T-helper 17 cell (primary cell): ENCODE results near the gene ANKFN1. TPM values are rescaled to one million over a fixed set of nuclear protein-coding genes. Genes with fewer than 3 reads are reported as not detected.
"Not testable (repeated sequence)": the region's sequence is repeated elsewhere in the genome, so short reads cannot be mapped to it uniquely, and the experiment has no call there.

Source experiments
- ATAC-seq: fragments of 150-1000 bp; cut with Tn5 transposase; 2 replicates; pipeline ENCODE4 v1.10.0; 2021; ENCODE audit warnings: mild to moderate bottlenecking, moderate library complexity
- DNase-seq, 3 donors: peaks; one replicate each; pipeline versions ENCODE4 v3.0.0 to v3.0.0-alpha.2; 2020 to 2021
- H3K9me3 ChIP-seq: one replicate; pipeline ENCODE4 v1.7.0; 2013; ENCODE audit warnings: low read length, mild to moderate bottlenecking; ENCODE audit not compliant: control insufficient read depth, poor library complexity, severe bottlenecking
- H3K27ac Mint-ChIP-seq: one replicate; pipeline ENCODE4 v1.8.0; 2022; ENCODE audit warnings: mild to moderate bottlenecking, moderate library complexity, mixed read lengths
- H3K27me3 Mint-ChIP-seq: one replicate; pipeline ENCODE4 v1.8.0; 2022; ENCODE audit warnings: mixed read lengths
- H3K36me3 Mint-ChIP-seq: one replicate; pipeline ENCODE4 v1.8.0; 2022; ENCODE audit warnings: low read depth, mixed read lengths
- H3K4me1 Mint-ChIP-seq: one replicate; pipeline ENCODE4 v1.8.0; 2022; ENCODE audit warnings: mild to moderate bottlenecking, mixed read lengths
- H3K4me3 Mint-ChIP-seq: one replicate; pipeline ENCODE4 v1.8.0; 2022; ENCODE audit warnings: mild to moderate bottlenecking, moderate library complexity, mixed read lengths
- total RNA-seq, 4 donors: library from RNA in 2 of 4; stranded (reverse) in 2 of 4; gene quantifications; one replicate each; pipeline ENCODE4 v1.2.3 and lab custom pipeline; 2022 to 2026

Gene ANKFN1
- total RNA-seq, 2 donors from 2014 or later, result not detected

DNA sequence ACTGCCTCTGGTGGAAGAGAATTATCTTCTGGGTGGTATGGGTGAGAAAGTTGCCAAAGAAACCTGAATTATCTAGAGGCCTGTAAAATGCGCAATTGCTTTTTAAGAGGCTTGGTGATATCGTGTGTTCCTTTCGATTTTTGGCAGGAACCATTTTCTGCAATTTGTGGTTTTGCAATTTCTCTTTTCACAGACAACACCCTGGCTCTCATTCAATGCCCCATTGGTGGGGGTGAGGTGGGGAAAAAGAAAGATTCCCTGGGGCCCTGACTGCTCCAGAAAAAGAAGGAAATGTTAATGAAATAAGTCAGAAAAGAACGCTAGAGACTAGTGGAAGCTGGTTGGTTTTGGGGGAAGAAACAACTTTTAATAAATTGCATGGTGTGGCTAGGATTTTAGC is 77.4 kb downstream of the ANKFN1 start:
- H3K27ac Mint-ChIP-seq, result no peak overlapping the region
- H3K36me3 Mint-ChIP-seq, result no peaks in the 10 kb centered on the region
- no peaks in the 10 kb centered on the region for H3K27me3 Mint-ChIP-seq
- DNase-seq, result no peak
- no peaks in the 10 kb centered on the region for H3K9me3 ChIP-seq
- H3K4me3 Mint-ChIP-seq, result no peak overlapping the region
- H3K4me1 Mint-ChIP-seq, result no peaks in the 10 kb centered on the region
- no peak for ATAC-seq

DNA sequence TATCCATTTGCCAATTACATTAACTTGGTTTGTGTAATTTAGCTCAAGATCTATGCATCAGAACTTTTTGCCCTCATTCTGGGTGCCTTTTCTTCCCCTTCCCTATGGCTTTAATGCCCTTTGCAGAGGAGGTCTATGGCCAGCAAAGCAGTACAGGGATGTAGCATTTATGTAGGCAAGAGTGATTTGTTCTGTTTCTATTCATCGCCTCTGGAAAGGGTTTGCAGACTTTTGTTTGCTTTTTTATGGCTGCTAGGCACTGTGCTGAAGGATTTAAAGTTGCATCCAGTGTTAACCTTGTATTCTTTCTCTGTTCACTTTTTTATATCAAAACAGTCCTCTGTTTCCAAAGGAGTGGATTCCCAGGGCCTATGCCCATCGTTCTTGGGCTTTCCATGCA is 78.0 kb downstream of the ANKFN1 start:
- Mint-ChIP-seq H3K27me3 (no peaks in the 10 kb centered on the region), H3K4me1 (no peaks in the 10 kb centered on the region), H3K36me3 (no peaks in the 10 kb centered on the region), H3K27ac (no peak overlapping the region), H3K4me3 (no peak overlapping the region)
- ATAC-seq, result no peak
- DNase-seq, result no peak
- no peaks in the 10 kb centered on the region for H3K9me3 ChIP-seq

- ATAC-seq, result no peak
- no peaks in the 10 kb centered on the region for H3K9me3 ChIP-seq
- Mint-ChIP-seq H3K27me3 (no peaks in the 10 kb centered on the region), H3K36me3 (no peaks in the 10 kb centered on the region), H3K27ac (no peak overlapping the region), H3K4me3 (no peak overlapping the region), H3K4me1 (no peaks in the 10 kb centered on the region)
- no peak for DNase-seq
These were observed 78.4 kb downstream of the ANKFN1 start for GRCh38 chr17:56231693-56232092.

DNA sequence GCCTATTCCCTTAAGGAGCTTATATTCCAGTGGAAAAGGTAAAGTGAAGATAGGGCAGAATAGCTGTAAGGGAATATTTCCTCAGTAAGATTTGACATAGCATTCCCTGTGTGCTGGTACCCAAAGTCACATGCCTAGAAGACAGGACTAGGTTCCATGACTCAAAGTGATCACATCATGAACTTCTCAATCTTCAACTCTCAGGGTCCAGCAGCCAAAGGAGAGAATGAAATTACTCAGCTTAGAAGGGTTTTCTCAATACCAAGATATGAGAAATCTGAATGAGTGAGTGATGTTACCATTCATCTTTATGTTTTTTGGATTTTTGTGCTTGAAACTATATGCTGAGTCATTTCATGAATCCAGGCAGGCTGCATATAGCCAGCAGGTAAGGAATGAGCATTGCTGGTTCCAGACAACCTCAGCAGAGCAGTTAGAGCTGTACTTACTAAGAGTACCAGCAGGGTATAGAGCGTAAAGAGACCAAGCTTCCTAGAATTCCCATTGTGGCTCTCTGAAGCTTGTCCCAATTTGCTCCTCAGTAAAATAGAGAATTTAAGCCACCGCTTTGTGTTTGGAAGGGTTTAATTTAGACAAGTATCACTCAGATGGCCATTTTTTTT is 91.1 kb downstream of the ANKFN1 start:
- no peaks in the 10 kb centered on the region for H3K9me3 ChIP-seq
- H3K4me3 Mint-ChIP-seq, result no peak overlapping the region
- DNase-seq, result no peak
- no peaks in the 10 kb centered on the region for H3K4me1 Mint-ChIP-seq
- no peak overlapping the region for H3K27ac Mint-ChIP-seq
- peaks cover 26% of the 10 kb centered on the region for H3K27me3 Mint-ChIP-seq
- H3K36me3 Mint-ChIP-seq, result no peaks in the 10 kb centered on the region
- no peak for ATAC-seq

DNA sequence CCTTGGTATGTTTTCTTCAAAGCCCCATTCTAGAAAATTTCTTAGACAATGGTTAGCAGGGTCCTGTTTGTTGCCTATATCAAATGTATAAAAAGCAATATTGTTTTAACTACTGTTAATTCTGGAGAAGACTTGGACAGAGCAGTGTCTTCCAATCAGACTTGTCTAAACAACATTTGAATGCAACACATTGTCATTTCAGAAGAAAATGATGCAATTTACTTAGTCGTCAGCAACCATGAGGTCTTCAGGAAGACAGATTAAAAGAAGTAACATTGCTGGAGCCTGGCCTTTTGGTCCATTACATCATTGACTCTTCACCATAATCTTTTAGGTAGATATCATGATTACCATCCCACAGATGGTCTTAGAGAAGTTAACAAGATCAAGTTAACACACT is 94.5 kb downstream of the ANKFN1 start:
- no peaks in the 10 kb centered on the region for H3K9me3 ChIP-seq
- no peak overlapping the region for H3K4me3 Mint-ChIP-seq
- DNase-seq, result no peak
- H3K27ac Mint-ChIP-seq, result no peak overlapping the region
- no peaks in the 10 kb centered on the region for H3K4me1 Mint-ChIP-seq
- H3K27me3 Mint-ChIP-seq, result peaks cover 28% of the 10 kb centered on the region
- H3K36me3 Mint-ChIP-seq, result no peaks in the 10 kb centered on the region
- no peak for ATAC-seq

DNA sequence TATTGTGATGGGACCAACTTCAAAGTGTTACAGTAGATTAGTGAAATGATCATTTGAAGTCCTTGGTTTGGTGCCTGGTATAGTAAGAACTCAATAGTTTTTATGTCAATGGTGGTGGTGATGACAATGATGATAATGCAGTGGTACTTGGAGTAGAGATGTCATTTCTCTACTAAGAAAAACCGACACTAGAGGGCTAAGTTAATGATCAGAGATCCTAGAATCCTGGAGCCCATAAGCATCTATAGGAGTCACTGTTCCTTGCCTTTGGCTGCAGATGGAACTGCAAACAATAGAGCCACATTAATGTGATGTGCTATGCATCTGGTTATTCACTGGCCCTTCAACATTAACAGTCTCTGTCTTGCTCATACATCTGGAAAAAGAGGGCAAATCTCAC is 103.8 kb downstream of the ANKFN1 start:
- DNase-seq (no peak), ATAC-seq (no peak)
- Mint-ChIP-seq H3K4me1 (no peaks in the 10 kb centered on the region), H3K36me3 (no peaks in the 10 kb centered on the region), H3K27ac (no peak overlapping the region), H3K27me3 (peaks cover 27% of the 10 kb centered on the region), H3K4me3 (no peak overlapping the region)
- no peaks in the 10 kb centered on the region for H3K9me3 ChIP-seq

GRCh38 chr17:56260376-56261002 is 107.2 kb downstream of the ANKFN1 start:
- Mint-ChIP-seq H3K27me3 (peaks cover 33% of the 10 kb centered on the region), H3K36me3 (no peaks in the 10 kb centered on the region), H3K4me3 (no peak overlapping the region), H3K4me1 (no peaks in the 10 kb centered on the region), H3K27ac (no peak overlapping the region)
- DNase-seq, result no peak
- no peak for ATAC-seq
- H3K9me3 ChIP-seq, result no peaks in the 10 kb centered on the region

GRCh38 chr17:56262803-56263202 is 109.5 kb downstream of the ANKFN1 start:
- H3K9me3 ChIP-seq, result no peaks in the 10 kb centered on the region
- H3K27me3 Mint-ChIP-seq, result peaks cover 37% of the 10 kb centered on the region
- H3K4me1 Mint-ChIP-seq, result no peaks in the 10 kb centered on the region
- ATAC-seq (no peak), DNase-seq (no peak)
- no peaks in the 10 kb centered on the region for H3K36me3 Mint-ChIP-seq
- no peak overlapping the region for H3K27ac Mint-ChIP-seq
- H3K4me3 Mint-ChIP-seq, result no peak overlapping the region

DNA sequence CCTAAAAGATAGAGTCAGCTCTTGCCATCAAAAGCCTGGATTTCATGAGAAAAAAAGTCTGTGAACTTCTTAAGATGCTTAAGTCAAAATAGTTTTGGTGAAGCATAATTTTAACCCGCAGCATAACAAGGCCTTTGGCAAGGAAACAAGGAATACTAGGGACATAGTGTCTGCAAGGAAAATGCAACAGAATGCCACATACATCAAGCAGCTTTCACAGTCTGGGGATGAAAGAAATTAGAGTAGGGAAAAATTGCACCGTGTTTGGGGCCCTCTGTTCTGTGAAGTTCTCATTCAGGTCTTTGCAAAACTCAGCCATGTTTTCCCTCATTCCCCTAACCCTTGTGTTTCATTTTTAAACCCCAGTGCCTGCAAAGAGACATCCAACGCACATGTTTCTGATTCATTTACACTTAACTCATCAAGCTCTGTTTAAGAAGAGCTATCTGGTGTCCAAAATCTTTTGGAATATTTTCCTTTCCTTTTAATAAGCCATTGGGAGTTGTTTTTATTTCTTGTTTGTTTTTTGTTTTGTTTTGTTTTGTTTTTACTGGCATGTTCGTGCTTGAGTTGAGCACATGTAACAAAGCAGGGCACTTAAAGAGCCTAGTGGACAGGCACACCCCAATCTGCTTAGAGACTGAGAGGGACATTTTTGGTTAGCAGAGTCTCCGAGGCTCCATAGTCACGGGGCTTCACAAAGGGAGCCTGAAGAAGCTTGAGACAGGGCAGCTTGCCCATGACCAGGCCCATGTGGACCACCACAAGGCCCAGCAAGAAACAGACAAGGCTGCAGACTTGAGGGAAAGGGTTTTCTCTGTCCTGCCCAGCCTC is 116.5 kb downstream of the ANKFN1 start:
- H3K36me3 Mint-ChIP-seq, result no peaks in the 10 kb centered on the region
- no peak for ATAC-seq
- no peak overlapping the region for H3K4me3 Mint-ChIP-seq
- H3K9me3 ChIP-seq, result no peaks in the 10 kb centered on the region
- H3K27ac Mint-ChIP-seq, result no peak overlapping the region
- H3K27me3 Mint-ChIP-seq, result peaks cover 17% of the 10 kb centered on the region
- no peak for DNase-seq
- H3K4me1 Mint-ChIP-seq, result no peaks in the 10 kb centered on the region

DNA sequence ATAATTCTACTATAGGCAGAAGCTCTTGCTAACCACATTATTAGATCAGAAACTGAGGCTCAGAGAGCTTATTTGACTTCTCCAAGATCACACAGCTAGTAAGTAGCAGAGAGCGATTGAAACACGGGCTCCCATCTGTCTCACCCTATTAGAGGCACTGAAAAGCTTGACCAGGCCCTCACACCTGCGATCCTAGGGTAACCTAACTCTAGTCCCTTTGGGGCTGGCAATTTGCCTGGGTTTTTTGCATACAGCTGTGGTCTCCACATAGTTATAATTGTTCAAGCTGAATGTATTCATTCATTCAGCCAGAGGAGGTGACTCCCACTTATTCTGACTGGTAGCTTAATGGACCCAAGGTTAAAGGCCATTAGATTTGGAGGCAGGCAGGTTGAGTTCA is 121.2 kb downstream of the ANKFN1 start:
- peaks cover 13% of the 10 kb centered on the region for H3K27me3 Mint-ChIP-seq
- no peaks in the 10 kb centered on the region for H3K4me1 Mint-ChIP-seq
- H3K36me3 Mint-ChIP-seq, result no peaks in the 10 kb centered on the region
- H3K27ac Mint-ChIP-seq, result no peak overlapping the region
- no peak for ATAC-seq
- no peak for DNase-seq
- no peaks in the 10 kb centered on the region for H3K9me3 ChIP-seq
- no peak overlapping the region for H3K4me3 Mint-ChIP-seq

DNA sequence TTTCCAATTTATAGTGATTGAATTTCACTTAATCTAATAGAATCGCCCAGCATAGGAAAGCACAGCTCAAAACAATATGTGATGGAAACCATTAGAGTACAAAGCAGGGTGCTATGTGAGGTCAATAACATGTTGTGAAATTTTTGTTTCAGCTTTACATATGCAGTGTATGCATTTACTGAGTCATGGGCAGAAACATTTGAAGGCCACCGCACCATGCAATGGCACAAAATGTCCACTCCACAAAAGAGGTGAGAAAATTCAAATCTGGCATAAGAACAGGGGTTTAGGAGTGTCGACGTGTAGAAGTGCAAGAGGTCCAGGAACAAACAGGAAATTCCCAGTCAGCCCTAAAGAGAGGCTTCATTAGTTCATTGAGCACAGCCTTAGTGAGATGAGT is 131.2 kb downstream of the ANKFN1 start:
- no peaks in the 10 kb centered on the region for H3K9me3 ChIP-seq
- DNase-seq (no peak), ATAC-seq (no peak)
- no peak overlapping the region for H3K4me3 Mint-ChIP-seq
- H3K27ac Mint-ChIP-seq, result no peak overlapping the region
- H3K27me3 Mint-ChIP-seq, result no peaks in the 10 kb centered on the region
- H3K36me3 Mint-ChIP-seq, result no peaks in the 10 kb centered on the region
- H3K4me1 Mint-ChIP-seq, result no peaks in the 10 kb centered on the region

DNA sequence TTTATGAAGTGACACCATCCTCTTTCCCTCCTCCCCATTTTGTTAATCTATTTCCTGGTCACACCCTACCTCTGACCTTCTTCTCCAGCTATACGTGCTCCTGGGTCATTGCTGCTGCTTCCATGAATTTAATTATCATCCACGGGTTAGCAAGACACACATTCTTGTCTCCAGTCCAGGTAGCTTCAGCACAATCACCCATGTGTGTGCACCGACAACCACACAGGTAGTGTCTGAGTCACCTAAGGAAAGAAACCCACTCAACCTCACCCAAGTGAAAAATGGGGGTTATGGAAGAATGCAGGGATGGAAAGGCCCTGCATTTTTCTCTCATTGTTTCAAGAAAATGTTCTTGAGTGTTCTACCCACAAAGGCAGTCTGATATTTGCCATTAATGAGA is 135.5 kb downstream of the ANKFN1 start:
- not testable (repeated sequence) for H3K4me1 Mint-ChIP-seq, H3K4me3 Mint-ChIP-seq, H3K36me3 Mint-ChIP-seq, H3K27me3 Mint-ChIP-seq, DNase-seq, H3K27ac Mint-ChIP-seq, ATAC-seq, H3K9me3 ChIP-seq

DNA sequence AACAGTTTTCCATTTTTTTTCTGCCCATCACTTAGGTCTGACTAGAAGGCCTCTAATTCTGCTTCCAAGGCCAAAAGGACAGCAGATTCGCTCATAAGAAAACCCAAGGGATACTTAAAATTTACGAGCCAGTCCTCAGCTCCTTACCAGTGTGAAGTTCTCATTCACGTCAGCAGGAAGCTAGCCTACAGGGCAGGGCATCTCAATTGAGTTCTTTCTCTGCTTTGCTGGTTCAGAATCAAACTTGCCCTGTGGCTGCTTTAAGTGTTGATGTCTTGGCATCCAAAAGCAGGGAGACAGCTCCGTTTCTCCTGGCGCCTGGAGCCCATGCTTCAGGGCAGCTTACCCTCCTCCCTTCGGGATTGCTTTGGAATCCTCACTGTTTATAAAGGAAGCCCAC is 136.0 kb downstream of the ANKFN1 start:
- H3K4me3 Mint-ChIP-seq, result no peak overlapping the region
- H3K36me3 Mint-ChIP-seq, result no peaks in the 10 kb centered on the region
- no peaks in the 10 kb centered on the region for H3K27me3 Mint-ChIP-seq
- no peak overlapping the region for H3K27ac Mint-ChIP-seq
- no peak for ATAC-seq
- peaks cover 5% of the 10 kb centered on the region for H3K4me1 Mint-ChIP-seq
- DNase-seq, result no peak
- no peaks in the 10 kb centered on the region for H3K9me3 ChIP-seq
